H9 (cell line): ENCODE measurements around the gene RBM5. TPM values are rescaled to one million over a fixed set of nuclear protein-coding genes. Genes with fewer than 3 reads are reported as not detected.

Experiments used
- DNase-seq: peaks from one replicate; pipeline ENCODE4 v3.0.0-alpha.2; 2017
- H2AFZ ChIP-seq: one replicate; pipeline ENCODE4 v1.6.1; 2013; ENCODE audit warnings: mild to moderate bottlenecking, low read length, control low read depth, moderate library complexity
- H2AK5ac ChIP-seq: 2 replicates; pipeline ENCODE4 v1.6.1; 2013; ENCODE audit warnings: low read length, control low read depth, mixed read lengths; ENCODE audit not compliant: insufficient read length
- H2BK120ac ChIP-seq: one replicate; pipeline ENCODE4 v1.6.1; 2013; ENCODE audit warnings: low read depth, mild to moderate bottlenecking, low read length, control low read depth, inconsistent platforms; ENCODE audit not compliant: poor library complexity, severe bottlenecking
- H2BK12ac ChIP-seq: 2 replicates; pipeline ENCODE4 v1.6.1; 2013; ENCODE audit warnings: low read length, control low read depth, mixed read lengths, low read depth; ENCODE audit not compliant: insufficient read length
- H2BK15ac ChIP-seq: 2 replicates; pipeline ENCODE4 v1.6.1; 2013; ENCODE audit warnings: low read depth, low read length, control low read depth
- H2BK20ac ChIP-seq: one replicate; pipeline ENCODE4 v1.6.1; 2013; ENCODE audit warnings: low read depth, mild to moderate bottlenecking, low read length, control low read depth, inconsistent platforms; ENCODE audit not compliant: poor library complexity, severe bottlenecking
- H2BK5ac ChIP-seq: 2 replicates; pipeline ENCODE4 v1.6.1; 2013; ENCODE audit warnings: low read length, control low read depth, mixed read lengths; ENCODE audit not compliant: insufficient read length
- H3K14ac ChIP-seq: 2 replicates; pipeline ENCODE4 v1.6.1; 2013; ENCODE audit warnings: low read length, control low read depth; ENCODE audit not compliant: insufficient read depth
- H3K18ac ChIP-seq: 2 replicates; pipeline ENCODE4 v1.6.1; 2013; ENCODE audit warnings: low read depth, mild to moderate bottlenecking, mixed read lengths, low read length, control low read depth; ENCODE audit not compliant: insufficient read length
- H3K23ac ChIP-seq: 2 replicates; pipeline ENCODE4 v1.6.1; 2013; ENCODE audit warnings: low read length, control low read depth, mixed read lengths, low read depth; ENCODE audit not compliant: insufficient read length
- H3K23me2 ChIP-seq: 2 replicates; pipeline ENCODE4 v1.6.1; 2013; ENCODE audit warnings: low read depth, mild to moderate bottlenecking, mixed read lengths, low read length, control low read depth; ENCODE audit not compliant: insufficient read length, poor library complexity, severe bottlenecking
- H3K27ac ChIP-seq: 2 replicates; pipeline ENCODE4 v1.5.1; 2013; ENCODE audit warnings: low read length, control low read depth, mixed read lengths, low read depth; ENCODE audit not compliant: insufficient read length
- H3K27me3 ChIP-seq: 2 replicates; pipeline ENCODE4 v1.6.1; 2013; ENCODE audit warnings: low read length, control low read depth, inconsistent platforms; ENCODE audit not compliant: insufficient read depth
- H3K4ac ChIP-seq: 2 replicates; pipeline ENCODE4 v1.6.1; 2013; ENCODE audit warnings: low read depth, mild to moderate bottlenecking, control low read depth, inconsistent platforms, low read length, moderate library complexity
- H3K4me1 ChIP-seq: 2 replicates; pipeline ENCODE4 v1.6.1; 2013; ENCODE audit warnings: low read length, control low read depth, inconsistent platforms; ENCODE audit not compliant: insufficient read depth
- H3K4me2 ChIP-seq: 2 replicates; pipeline ENCODE4 v1.6.1; 2013; ENCODE audit warnings: low read length, control low read depth, mixed read lengths; ENCODE audit not compliant: insufficient read length, insufficient read depth
- H3K56ac ChIP-seq: 2 replicates; pipeline ENCODE4 v1.6.1; 2013; ENCODE audit warnings: low read depth, mild to moderate bottlenecking, mixed read lengths, low read length, control low read depth; ENCODE audit not compliant: insufficient read length
- H3K79me1 ChIP-seq: 2 replicates; pipeline ENCODE4 v1.6.1; 2013; ENCODE audit warnings: low read depth, mild to moderate bottlenecking, moderate library complexity, low read length, control low read depth, inconsistent platforms; ENCODE audit not compliant: insufficient read depth, poor library complexity, severe bottlenecking
- H3K79me2 ChIP-seq: 2 replicates; pipeline ENCODE4 v1.6.1; 2013; ENCODE audit warnings: low read length, control low read depth, inconsistent platforms; ENCODE audit not compliant: insufficient read depth
- H3K9ac ChIP-seq: 2 replicates; pipeline ENCODE4 v1.6.1; 2013; ENCODE audit warnings: low read length, control low read depth, mixed read lengths; ENCODE audit not compliant: insufficient read length; ENCODE audit errors: extremely low read depth
- H3K9me3 ChIP-seq: one replicate; pipeline ENCODE4 v1.6.1; 2013; ENCODE audit warnings: low read depth, low read length, inconsistent platforms; ENCODE audit not compliant: control insufficient read depth
- H3T11ph ChIP-seq: one replicate; pipeline ENCODE4 v1.6.1; 2013; ENCODE audit warnings: mild to moderate bottlenecking, low read length, control low read depth, inconsistent platforms
- H4K20me1 ChIP-seq: one replicate; pipeline ENCODE4 v1.6.1; 2013; ENCODE audit not compliant: control insufficient read depth, insufficient read length, insufficient read depth
- H4K5ac ChIP-seq: 2 replicates; pipeline ENCODE4 v1.6.1; 2013; ENCODE audit warnings: low read depth, mild to moderate bottlenecking, mixed read lengths, low read length, control low read depth; ENCODE audit not compliant: insufficient read length
- H4K8ac ChIP-seq: replicated peaks from 2 replicates; pipeline ENCODE4 v1.6.1; 2013; ENCODE audit warnings: low read length, control low read depth, mixed read lengths, low read depth; ENCODE audit not compliant: insufficient read length
- H4K91ac ChIP-seq: 2 replicates; pipeline ENCODE4 v1.6.1; 2013; ENCODE audit warnings: low read depth, mild to moderate bottlenecking, moderate library complexity, mixed read lengths, low read length, control low read depth; ENCODE audit not compliant: insufficient read length
- H3K27ac Mint-ChIP-seq, 3 experiments: 2 replicates in 2 of 3; 3 replicates in 1 of 3; pipeline ENCODE4 v1.8.0; 2020 to 2021; ENCODE audit warnings: mixed read lengths in 3 of 3, mild to moderate bottlenecking in 1 of 3, moderate library complexity in 1 of 3
- H3K27me3 Mint-ChIP-seq: 2 replicates; pipeline ENCODE4 v1.8.0; 2021; ENCODE audit warnings: low read depth, mild to moderate bottlenecking, moderate library complexity, mixed read lengths
- H3K36me3 Mint-ChIP-seq, 3 experiments: 2 replicates in 2 of 3; 3 replicates in 1 of 3; pipeline ENCODE4 v1.8.0; 2020 to 2021; ENCODE audit warnings: low read depth in 3 of 3, mixed read lengths in 3 of 3; ENCODE audit not compliant: insufficient read depth in 1 of 3
- H3K4me1 Mint-ChIP-seq, 2 experiments: 2 replicates each; pipeline ENCODE4 v1.8.0; 2020; ENCODE audit warnings: mixed read lengths in 2 of 2
- H3K4me3 Mint-ChIP-seq, 2 experiments: 2 replicates in 1 of 2; 3 replicates in 1 of 2; pipeline ENCODE4 v1.8.0; 2020 to 2021; ENCODE audit warnings: mild to moderate bottlenecking in 2 of 2, mixed read lengths in 2 of 2, moderate library complexity in 1 of 2
- H3K9me3 Mint-ChIP-seq, 2 experiments: 2 replicates in 1 of 2; 3 replicates in 1 of 2; pipeline ENCODE4 v1.8.0; 2020; ENCODE audit warnings: mild to moderate bottlenecking in 2 of 2, mixed read lengths in 2 of 2, moderate library complexity in 1 of 2
- WGBS: extraction: QIAGEN DNeasy Blood & Tissue Kit; methylation state at CpG from one replicate; pipeline ENCODE4 v1.1.7; 2013; ENCODE audit warnings: missing lambda C conversion rate, low lambda C conversion rate, mixed read lengths; ENCODE audit not compliant: insufficient read length; ENCODE audit errors: extremely low coverage; 5-methylcytosine and 5-hydroxymethylcytosine counted together
- total RNA-seq: library from RNA; stranded (reverse); gene quantifications from 2 replicates; pipeline ENCODE4 v1.2.1, GENCODE V29; 2021
- TF ChIP-seq, protein P1 (sequence below): fragments of 200-600 bp; sonication (generic); conservative IDR thresholded peaks from 3 replicates; pipeline ENCODE4 v1.8.0; 2021; ENCODE audit warnings: antibody characterized with exemption, mild to moderate bottlenecking

The RBM5 gene
- total RNA-seq, 1 experiment from 2014 or later: 123 TPM

- H4K8ac ChIP-seq: no peak overlapping the region
- H3K79me1 ChIP-seq: no peaks in the 10 kb centered on the region
- no peak overlapping the region for H3K23ac ChIP-seq
- Mint-ChIP-seq H3K27ac (no peak overlapping the region), H3K4me3 (no peak overlapping the region), H3K4me1 (peaks cover 14 to 38% of the 10 kb centered on the region in 2 experiments), H3K27me3 (no peaks in the 10 kb centered on the region; the same call in 1 of the 2 replicates), H3K9me3 (no peaks in the 10 kb centered on the region), H3K36me3 (no peaks in the 10 kb centered on the region; a peak in 1 of 7 replicates)
- no peak overlapping the region for H4K5ac ChIP-seq
- WGBS: no CpG with 5 or more reads among the region's 2 CpGs
- no peak overlapping the region for H3K18ac ChIP-seq
- H3K23me2 ChIP-seq: no peaks in the 10 kb centered on the region
- no peak overlapping the region for H2BK20ac ChIP-seq
- H2AK5ac ChIP-seq: no peak overlapping the region
- H3K4me2 ChIP-seq: no peak overlapping the region
- no peaks in the 10 kb centered on the region for H3K27me3 ChIP-seq
- no peak overlapping the region for H2BK120ac ChIP-seq
- no peak for DNase-seq
- peaks cover 4% of the 10 kb centered on the region; the same call in 1 of the 2 replicates for H3K4me1 ChIP-seq
- H2BK15ac ChIP-seq: no peak overlapping the region
- no peak overlapping the region for H3K9ac ChIP-seq
- H3K9me3 ChIP-seq: no peaks in the 10 kb centered on the region
- no peak overlapping the region for H2BK12ac ChIP-seq
- H3K56ac ChIP-seq: no peak overlapping the region
- H3K4ac ChIP-seq: no peak overlapping the region
- H2BK5ac ChIP-seq: no peak overlapping the region
- no peaks in the 10 kb centered on the region for H4K20me1 ChIP-seq
- TF ChIP-seq, protein P1, sequence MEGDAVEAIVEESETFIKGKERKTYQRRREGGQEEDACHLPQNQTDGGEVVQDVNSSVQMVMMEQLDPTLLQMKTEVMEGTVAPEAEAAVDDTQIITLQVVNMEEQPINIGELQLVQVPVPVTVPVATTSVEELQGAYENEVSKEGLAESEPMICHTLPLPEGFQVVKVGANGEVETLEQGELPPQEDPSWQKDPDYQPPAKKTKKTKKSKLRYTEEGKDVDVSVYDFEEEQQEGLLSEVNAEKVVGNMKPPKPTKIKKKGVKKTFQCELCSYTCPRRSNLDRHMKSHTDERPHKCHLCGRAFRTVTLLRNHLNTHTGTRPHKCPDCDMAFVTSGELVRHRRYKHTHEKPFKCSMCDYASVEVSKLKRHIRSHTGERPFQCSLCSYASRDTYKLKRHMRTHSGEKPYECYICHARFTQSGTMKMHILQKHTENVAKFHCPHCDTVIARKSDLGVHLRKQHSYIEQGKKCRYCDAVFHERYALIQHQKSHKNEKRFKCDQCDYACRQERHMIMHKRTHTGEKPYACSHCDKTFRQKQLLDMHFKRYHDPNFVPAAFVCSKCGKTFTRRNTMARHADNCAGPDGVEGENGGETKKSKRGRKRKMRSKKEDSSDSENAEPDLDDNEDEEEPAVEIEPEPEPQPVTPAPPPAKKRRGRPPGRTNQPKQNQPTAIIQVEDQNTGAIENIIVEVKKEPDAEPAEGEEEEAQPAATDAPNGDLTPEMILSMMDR: no peak
- H3K14ac ChIP-seq: no peak overlapping the region
- H3K79me2 ChIP-seq: no peaks in the 10 kb centered on the region
- no peak overlapping the region for H4K91ac ChIP-seq
- no peak overlapping the region for H3K27ac ChIP-seq
- no peak overlapping the region for H2AFZ ChIP-seq
- H3T11ph ChIP-seq: no peak overlapping the region
Observed at GRCh38 chr3:50130436-50130835, 41.7 kb downstream of the RBM5 start.
